GM06990 (cell line): Measurements from ENCODE around the gene BMS1.

Experiments used
- DNase-seq: peaks from one replicate; pipeline ENCODE4 v3.0.0-alpha.2; 2011; ENCODE audit not compliant: insufficient read length; ENCODE audit errors: extremely low read depth
- H3K27me3 ChIP-seq: replicated peaks from 2 replicates; pipeline ENCODE4 v1.6.0; 2011; ENCODE audit warnings: low read length; ENCODE audit not compliant: control insufficient read depth, insufficient read depth
- H3K36me3 ChIP-seq: 2 replicates; pipeline ENCODE4 v1.5.1; 2011; ENCODE audit warnings: low read length; ENCODE audit not compliant: control insufficient read depth, insufficient read depth
- H3K4me3 ChIP-seq: replicated peaks from 2 replicates; pipeline ENCODE4 v1.5.1; 2011; ENCODE audit warnings: low read depth, mild to moderate bottlenecking, control low read depth, low read length
- TF ChIP-seq, protein P1 (sequence below): IDR thresholded peaks from 2 replicates; pipeline ENCODE4 v1.5.1; 2011; ENCODE audit warnings: low read length, control low read depth, mild to moderate bottlenecking, inconsistent platforms; ENCODE audit not compliant: insufficient read depth, poor library complexity, severe bottlenecking

The BMS1 gene

DNA sequence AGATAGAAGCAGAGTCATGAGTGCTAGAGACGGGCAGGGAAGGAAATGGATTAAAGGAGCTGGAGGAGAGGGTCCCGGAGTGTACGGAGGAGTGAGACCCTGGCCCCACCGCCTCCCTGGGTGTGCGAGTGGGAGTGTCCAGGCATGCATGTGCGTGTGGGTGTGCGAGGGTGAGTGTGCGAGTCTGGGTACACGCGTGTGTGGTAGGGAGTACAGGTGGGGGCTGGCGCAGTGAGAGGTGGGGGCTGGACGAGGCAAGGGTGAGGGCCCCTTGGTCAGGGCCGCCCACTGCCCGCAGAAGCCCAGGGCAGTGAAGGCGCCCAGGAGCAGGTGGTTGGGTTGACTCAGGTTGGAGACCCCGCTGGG lies 97.6 kb downstream of the BMS1 start:
- DNase-seq, result no peak
- TF ChIP-seq, protein P1, sequence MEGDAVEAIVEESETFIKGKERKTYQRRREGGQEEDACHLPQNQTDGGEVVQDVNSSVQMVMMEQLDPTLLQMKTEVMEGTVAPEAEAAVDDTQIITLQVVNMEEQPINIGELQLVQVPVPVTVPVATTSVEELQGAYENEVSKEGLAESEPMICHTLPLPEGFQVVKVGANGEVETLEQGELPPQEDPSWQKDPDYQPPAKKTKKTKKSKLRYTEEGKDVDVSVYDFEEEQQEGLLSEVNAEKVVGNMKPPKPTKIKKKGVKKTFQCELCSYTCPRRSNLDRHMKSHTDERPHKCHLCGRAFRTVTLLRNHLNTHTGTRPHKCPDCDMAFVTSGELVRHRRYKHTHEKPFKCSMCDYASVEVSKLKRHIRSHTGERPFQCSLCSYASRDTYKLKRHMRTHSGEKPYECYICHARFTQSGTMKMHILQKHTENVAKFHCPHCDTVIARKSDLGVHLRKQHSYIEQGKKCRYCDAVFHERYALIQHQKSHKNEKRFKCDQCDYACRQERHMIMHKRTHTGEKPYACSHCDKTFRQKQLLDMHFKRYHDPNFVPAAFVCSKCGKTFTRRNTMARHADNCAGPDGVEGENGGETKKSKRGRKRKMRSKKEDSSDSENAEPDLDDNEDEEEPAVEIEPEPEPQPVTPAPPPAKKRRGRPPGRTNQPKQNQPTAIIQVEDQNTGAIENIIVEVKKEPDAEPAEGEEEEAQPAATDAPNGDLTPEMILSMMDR, result no peak
- Histone ChIP-seq H3K4me3 (no peak overlapping the region), H3K27me3 (no peaks in the 10 kb centered on the region), H3K36me3 (no peaks in the 10 kb centered on the region)

DNA sequence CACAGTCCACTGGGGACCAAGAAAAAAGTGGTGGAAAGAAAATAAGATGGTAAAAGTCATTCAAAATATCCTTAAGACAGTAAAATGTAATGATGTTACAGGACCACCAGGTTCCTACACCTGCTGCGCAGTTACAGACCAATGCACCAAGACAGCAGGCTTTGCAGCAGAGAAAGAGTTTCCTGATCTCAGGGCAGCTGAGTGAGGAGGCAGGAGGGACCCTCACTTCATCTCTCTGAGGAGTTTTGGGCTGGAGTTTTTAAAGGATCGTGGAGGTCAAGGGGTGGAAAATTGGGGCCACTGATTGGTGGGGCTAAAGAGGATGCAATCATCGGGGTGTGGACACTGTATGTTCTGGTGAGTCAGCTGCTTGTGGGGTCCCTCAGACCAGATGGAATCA lies 100.0 kb downstream of the BMS1 start:
- no peaks in the 10 kb centered on the region for H3K27me3 ChIP-seq
- no peak overlapping the region for H3K4me3 ChIP-seq
- DNase-seq, result no peak
- H3K36me3 ChIP-seq, result no peaks in the 10 kb centered on the region
- TF ChIP-seq, protein P1, result no peak
